Activated CD8-positive, alpha-beta memory T cell treated with anti-CD3 and anti-CD28 coated beads for 1 hour (primary cell): Measurements from ENCODE around the gene OR2A2.
"Not testable (repeated sequence)": the region's sequence is repeated elsewhere in the genome, so short reads cannot be mapped to it uniquely, and the experiment has no call there.

Experiments
- DNase-seq, 2 donors: peaks; one replicate each; pipeline ENCODE4 v3.0.0-alpha.2; 2020; ENCODE audit warnings: low read depth in 1 of 2; ENCODE audit errors: extremely low read depth in 1 of 2

The OR2A2 gene, protein sequence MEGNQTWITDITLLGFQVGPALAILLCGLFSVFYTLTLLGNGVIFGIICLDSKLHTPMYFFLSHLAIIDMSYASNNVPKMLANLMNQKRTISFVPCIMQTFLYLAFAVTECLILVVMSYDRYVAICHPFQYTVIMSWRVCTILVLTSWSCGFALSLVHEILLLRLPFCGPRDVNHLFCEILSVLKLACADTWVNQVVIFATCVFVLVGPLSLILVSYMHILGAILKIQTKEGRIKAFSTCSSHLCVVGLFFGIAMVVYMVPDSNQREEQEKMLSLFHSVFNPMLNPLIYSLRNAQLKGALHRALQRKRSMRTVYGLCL

DNA sequence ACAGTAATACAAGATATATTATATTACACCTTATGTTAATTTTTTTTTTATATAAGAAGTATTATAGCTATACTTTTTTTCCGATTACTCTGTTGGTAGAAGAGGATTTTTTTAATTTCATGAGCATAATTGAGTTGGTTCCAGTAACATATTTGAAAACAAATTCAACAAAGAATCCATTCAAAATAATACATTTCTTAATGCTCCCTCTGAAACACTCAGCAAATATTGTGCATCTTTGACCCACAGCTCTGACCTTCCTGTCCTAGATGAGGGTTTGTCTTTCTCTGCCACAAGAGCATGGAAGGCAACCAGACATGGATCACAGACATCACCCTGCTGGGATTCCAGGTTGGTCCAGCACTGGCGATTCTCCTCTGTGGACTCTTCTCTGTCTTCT is at the start of gene OR2A2:
Gene OR2A2 (plus strand): TSS at position 301 of the 400 bp plus-strand sequence. CDS start 0 bp downstream, at position 301.
- DNase-seq: no peak

DNA sequence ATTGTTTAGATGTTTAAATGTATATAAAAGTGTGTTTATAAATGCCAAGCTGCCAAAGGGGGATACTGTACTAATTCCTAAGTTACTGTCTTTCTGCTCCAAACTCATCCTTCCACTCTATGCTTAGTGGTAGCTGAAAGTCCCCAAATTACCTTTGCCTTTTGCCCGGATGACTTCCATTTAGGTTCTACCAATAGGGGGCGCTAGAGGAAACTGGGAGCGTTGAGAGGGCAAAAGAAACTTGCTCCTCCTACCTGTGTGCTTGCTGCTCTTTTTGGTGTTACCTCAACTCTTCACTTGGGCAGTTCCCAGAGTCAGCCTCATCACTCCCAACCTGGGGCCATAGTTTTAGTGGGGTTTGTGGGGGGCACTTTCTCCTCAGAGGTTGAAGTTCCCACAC is 45.7 kb upstream of the OR2A2 start:
- DNase-seq: no peak

DNA sequence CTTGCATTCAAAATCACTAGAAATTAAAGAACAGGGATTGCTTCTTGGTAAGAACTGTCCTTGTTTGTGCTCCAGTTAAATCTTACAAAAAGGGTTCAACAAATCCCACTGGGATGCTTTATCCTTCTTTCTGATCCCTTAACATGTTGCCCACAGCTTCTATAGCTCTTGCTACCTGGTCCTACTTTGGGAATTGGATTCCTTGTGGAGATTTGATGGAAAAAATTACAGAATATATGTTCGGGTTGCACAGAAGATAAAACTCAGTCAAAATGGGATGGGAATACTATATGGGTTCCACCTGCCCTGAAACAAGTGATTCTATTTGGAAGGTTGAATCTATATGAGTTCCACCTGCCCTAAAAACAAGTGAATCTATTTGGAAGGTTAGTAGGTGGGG is 39.9 kb upstream of the OR2A2 start, which contains the start of gene OR2A25:
Gene OR2A25 (plus strand): TSS at position 301 of the 400 bp plus-strand sequence. CDS start 4,409 bp downstream, outside the sequence.
- no peak for DNase-seq

DNA sequence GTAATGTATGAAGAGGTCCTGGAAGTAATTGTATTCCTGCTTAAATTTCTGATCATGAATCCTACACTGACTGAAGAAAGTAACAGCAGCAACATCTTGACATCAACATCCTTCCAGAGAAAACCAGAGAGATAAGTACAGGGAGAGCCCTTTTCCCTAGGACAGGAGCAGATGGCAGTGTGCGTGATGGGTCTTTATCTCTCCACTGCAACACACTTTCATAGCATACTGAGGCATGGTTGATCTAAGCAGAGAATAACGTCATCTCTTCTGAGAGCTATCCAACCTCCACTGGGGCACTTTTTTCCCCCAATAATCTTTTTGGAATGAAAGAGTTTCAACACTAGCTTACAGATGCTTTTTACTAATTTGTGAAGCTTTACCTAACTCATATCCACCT is 39.4 kb upstream of the OR2A2 start:
- no peak for DNase-seq

DNA sequence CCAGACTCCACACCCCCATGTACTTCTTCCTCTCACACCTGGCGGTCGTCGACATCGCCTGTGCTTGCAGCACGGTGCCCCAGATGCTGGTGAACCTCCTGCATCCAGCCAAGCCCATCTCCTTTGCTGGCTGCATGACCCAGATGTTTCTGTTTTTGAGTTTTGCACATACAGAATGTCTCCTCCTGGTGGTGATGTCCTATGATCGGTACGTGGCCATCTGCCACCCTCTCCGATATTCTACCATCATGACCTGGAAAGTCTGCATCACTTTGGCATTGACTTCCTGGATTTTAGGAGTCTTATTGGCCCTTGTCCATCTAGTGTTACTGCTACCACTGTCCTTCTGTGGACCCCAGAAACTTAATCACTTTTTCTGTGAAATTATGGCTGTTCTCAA is 35.0 kb upstream of the OR2A2 start:
- no peak for DNase-seq

DNA sequence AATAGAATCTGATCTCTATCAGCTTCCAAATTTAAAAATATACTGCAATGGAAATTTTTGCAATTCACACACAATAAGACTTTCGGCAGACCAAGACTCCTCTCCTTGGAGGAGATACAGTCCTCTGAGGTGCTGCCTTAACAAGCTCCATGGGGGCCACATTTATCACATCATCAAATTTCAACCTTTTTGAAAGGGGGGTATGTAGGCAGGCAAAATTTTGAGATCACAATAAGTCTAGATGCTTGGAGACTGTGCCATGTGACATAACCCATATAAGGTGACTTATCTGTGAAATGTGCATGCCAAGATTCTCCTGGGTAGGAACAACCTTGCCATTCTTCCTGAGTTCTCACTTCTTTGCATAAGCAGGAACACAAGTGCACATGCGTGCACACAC is 23.4 kb upstream of the OR2A2 start, which contains the start of gene OR2A12:
Gene OR2A12 (plus strand): TSS at position 301 of the 400 bp plus-strand sequence. CDS start 8,830 bp downstream, outside the sequence.
- no peak for DNase-seq

DNA sequence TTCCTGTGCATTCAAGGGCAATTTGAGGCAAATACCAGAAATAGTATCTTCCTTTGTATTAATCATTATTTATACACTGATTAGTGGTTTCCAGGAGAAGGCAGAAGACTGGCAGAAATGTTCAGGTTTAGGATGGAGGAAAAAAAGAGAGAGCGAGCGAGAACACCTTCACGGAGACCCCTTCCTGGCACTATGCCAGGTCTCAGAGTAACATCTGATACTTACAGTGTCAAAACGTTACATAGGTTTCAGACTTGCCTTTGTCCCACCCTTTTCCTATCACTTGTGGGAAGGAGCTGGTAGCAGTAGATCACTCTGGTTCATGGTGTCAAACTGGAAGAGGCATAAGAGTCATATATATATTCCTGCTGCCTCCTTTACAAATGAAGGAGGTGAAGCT is 22.7 kb upstream of the OR2A2 start:
- no peak for DNase-seq

DNA sequence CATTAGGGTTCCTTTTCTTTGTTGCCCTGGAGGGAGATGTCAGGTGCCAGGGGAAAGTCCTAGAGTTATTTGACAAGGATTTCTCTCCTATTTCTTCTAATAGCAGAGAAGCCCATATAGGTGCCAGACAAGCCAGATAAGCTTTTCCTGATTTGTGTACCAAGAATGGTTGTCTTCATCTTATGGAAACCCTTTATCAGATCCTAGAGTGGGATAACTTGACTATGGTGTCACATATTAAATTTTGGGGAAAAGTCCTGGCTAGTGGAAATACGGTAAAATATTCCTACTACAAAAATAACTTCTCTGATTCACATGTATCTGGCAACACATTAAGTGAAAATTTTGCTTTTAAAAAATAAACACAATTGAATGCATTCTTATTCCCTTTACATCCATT is 22.2 kb upstream of the OR2A2 start:
- DNase-seq: no peak

DNA sequence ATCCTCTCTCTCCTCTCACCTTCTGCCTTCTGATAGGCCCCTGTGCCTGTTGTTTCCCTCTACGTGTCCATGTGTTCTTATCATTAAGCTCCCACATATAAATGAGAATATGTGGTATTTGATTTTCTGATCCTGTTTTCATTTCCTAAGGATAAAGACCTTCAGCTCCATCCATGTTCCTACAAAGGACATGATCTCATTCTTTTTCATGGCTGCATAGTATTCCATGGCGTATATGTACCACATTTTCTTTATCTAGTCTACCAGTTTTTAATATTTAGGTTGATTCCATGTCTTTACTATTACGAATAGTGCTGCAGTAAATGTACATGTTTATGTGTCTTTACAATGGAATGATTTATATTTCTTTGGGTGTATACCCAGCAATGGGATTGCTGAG is 18.7 kb upstream of the OR2A2 start:
- DNase-seq: no peak

DNA sequence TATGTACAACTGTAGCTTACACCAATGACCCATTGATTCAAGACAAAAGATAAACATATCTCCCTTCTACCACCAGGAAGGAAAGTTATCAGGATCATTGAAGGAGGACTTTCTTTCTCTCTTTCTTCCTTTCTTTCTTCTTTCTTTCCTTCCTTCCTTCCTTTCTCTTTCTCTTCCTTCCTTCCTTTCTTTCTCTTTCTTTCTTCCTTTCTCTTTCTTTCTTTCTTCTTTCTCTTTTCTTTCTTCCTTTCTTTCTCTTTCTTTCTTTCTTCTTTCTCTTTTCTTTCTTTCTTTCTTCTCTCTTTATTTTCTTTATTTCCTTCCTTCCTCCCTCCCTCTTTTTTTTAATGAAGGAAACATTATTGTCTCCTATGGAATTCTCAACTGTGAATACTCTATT is 10.6 kb upstream of the OR2A2 start:
- DNase-seq: no peak

DNA sequence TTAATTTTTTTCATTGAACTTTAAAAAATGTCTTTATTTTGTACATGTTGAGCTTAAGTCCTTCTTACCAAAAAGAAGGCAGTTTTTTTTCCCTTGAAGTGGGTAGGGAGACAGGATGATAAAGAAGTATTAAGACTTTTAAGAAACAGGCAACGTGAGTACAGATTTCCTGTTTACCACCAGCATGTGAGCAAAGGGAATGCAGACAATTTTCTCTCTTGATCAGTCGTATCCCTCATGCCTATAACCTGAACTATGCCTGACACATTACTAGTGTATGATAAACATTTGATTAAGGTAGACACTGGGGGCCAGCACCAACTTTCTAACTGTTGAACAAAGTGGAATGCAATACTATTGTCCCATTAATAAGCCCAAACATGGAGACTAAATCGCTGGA is 8.8 kb upstream of the OR2A2 start:
- DNase-seq: no peak

DNA sequence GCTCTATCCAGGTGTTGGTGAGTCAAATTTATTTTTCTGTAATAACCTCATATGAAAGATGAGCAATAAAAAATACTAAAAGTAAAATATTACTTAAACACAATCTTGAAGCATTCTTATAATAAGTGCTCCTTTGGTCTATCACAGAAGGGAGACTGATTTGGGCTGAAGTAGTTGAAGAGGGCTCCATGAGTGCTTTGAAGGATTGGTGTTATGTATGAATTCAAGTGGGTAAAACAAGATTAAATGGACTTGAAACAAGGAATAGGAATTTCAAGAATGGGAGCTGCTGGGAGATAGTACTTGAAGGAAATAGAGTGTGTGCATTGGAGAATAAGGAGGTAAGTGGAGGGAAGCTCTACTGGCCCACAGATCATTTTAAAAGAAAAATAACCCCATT is 7.3 kb upstream of the OR2A2 start:
- DNase-seq: no peak

DNA sequence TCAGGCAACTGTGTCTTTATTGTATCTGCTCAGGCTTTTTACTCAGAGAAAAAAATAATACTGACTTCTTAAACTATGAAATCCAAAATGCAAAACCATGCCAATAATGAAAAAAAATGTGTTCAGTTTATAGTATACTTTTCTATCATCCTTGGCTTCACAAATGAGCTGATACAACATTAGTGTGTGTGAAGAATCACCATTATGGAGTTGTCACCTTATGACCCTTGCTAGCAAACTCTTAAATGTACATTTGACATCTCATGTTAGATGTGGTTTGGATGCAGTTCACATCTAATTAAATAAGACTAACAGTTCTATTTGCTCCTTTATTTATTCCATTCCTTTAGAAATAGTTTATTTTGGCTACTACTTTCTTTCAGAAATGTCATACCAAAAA is 4.2 kb upstream of the OR2A2 start:
- no peak for DNase-seq

DNA sequence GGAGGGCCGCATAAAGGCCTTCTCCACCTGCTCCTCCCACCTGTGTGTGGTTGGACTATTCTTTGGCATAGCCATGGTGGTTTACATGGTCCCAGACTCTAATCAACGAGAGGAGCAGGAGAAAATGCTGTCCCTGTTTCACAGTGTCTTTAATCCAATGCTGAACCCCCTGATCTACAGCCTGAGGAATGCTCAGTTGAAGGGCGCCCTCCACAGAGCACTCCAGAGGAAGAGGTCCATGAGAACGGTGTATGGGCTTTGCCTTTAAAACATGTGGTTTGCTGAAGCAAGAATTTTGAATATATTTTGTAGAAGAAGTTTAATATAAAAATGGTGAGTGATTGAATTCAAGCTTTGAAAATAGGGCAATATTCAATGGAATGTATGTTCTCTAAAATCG is 889 bp downstream of the OR2A2 start:
- DNase-seq: no peak

DNA sequence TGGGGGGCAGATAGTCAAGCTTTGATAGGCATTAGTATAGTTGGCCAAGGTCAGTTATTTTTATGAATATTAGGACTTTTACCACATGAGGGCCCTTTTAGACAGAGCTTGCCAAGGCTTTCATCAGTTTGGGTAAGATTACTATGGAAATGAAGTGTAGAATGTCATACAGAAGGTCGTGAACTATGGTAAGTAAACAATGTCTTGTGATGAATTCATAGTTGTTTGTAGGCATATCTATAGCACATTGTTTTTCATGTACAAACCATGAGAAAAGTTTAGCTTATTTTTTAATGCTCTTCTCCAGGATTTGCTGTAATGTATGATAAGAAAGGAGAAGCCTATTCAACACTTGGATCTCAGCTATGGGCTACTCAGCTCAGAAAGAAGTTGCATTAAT is 4.3 kb downstream of the OR2A2 start:
- DNase-seq: no peak

DNA sequence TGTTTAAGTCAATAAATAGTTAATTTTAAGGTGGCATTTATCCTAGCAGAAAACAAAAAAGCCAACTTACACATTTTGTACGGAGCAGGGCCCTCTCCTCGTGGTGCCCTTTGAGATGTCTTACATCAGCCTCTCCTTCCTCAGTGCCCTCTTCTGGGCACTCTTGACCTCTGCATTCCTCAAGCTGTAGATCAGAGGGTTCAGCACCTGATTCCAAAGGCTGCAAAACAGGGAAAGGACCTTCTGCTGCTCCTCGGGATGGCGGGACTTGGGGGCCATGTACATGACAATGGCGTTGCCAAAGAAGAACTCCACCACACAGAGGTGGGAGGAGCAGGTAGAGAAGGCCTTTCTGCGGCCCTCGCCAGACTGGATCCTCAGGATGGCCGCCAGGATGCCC is 9.0 kb downstream of the OR2A2 start:
- DNase-seq: no peak

DNA sequence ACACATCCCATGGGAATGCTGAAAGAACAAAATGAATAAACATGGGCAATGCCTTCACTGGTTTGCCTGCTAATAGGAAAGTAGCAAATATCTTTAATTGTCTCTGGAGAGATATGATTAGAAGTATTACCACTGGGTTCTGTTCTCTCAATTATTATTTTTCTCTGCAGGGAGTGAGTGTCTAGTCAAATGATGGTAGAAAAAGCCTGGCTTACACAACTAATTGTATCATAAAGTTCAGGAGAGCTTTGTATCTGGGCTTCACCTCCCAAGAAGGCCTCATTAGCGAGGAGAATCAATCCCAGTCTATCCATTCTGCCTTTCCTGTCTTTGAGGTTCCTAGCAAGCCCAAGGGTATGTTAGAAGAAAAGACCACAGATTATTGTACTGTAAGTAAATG is 13.5 kb downstream of the OR2A2 start, which contains the start of gene OR2A14:
Gene OR2A14 (plus strand): TSS at position 301 of the 400 bp plus-strand sequence. CDS start 5,937 bp downstream, outside the sequence.
- DNase-seq: no peak

DNA sequence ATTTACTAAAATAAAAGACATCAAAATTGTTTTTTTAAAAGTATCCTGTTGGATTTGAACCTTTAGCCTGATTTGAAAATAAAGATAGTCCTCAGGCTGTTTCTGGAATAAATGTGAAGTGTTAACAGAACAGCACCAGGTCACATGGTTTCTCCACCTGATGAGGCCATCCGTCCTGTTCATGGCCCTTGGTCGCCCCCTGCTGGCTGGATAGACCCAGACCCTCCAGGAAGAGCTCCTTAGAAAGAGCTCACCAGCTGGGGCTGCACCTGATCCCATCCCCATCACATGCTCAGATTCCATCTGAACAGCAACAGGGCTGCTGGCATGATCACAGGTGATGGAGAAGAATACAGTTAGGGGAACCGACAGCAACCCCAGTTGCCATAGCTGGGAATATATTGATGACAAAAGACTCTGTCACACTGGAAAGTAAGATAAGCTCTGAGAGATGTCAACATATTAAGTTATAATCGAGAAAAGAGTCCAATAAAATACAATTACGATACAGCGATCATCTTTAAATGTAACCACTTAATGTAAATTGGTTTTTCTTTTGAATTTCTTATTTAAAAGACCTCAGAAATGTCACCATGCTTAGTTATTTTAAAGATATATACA is 18.4 kb downstream of the OR2A2 start:
- peak; percentile 57 to 81 for DNase-seq

DNA sequence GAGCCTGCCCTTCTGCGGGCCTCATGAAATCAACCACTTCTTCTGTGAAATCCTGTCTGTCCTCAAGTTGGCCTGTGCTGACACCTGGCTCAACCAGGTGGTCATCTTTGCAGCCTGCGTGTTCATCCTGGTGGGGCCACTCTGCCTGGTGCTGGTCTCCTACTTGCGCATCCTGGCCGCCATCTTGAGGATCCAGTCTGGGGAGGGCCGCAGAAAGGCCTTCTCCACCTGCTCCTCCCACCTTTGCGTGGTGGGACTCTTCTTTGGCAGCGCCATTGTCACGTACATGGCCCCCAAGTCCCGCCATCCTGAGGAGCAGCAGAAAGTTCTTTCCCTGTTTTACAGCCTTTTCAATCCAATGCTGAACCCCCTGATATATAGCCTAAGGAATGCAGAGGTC is 20.2 kb downstream of the OR2A2 start:
- not testable (repeated sequence) for DNase-seq

DNA sequence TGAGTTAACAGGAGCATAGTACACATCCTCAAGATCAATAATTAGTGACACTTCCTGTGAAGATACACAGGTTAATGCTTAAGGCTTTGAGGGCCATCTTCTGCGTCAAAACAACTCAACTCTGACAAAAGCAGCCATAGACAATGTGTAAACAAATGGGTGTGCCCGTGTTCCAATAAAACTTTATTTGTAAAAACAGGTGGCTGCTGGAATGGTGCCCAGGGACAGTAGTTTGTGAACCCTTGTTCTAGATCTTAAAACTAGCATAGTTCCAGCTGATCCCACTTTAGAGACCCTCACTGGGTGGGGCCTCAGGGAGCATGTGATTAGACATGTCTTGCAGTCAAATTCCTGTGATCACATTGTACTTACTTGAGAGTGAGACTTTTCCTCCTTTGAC is 21.3 kb downstream of the OR2A2 start:
- no peak for DNase-seq

DNA sequence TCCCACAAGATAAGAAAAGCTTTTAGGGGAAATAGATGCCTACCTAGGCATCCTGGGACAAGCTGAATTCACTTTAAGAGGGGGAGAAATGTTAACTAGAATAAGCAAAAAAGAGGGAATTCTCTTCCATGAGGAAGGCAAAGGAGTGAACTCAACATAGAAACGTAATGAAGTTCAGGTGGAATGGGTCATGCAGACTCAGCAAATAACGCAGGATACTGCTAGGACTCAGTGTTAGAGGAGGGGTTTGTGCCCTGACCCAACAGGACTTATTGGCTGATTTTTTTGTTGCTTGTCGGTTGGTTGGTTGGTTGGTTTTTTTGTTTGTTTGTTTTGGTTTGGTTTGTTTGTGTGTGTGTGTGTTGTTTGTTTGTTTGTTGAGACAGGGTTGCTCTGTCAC is 22.9 kb downstream of the OR2A2 start:
- DNase-seq: no peak

DNA sequence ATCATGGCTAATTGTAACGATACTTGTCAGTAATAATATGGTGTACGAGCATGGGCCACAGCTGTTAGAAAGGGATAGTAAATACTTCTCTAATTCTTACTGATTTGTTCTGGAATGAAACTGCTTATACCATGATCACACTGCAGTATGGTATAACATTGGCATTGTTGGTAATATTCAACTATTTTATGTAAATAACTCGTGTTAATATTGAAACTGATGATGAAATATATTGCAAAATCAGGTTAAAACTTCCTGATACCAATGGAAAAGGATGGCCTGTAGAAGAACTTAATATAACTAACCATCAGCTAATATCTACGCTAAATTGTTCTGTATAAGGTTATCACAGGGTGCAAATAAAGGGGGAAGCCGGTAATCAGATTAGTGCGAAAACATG is 23.9 kb downstream of the OR2A2 start:
- no peak for DNase-seq
